Colon (tissue), 2 donors: Measurements from ENCODE around the gene TPK1.
"Not testable (repeated sequence)": the region's sequence is repeated elsewhere in the genome, so short reads cannot be mapped to it uniquely, and the experiment has no call there.

ENCODE experiments used
- FAIRE-seq: peaks from 2 replicates; lab custom pipeline; 2012; peaks lifted over from hg19 to GRCh38; lab: Jason Lieb, UNC
- donor health status: control.
- donor health status: control.

The TPK1 gene

DNA sequence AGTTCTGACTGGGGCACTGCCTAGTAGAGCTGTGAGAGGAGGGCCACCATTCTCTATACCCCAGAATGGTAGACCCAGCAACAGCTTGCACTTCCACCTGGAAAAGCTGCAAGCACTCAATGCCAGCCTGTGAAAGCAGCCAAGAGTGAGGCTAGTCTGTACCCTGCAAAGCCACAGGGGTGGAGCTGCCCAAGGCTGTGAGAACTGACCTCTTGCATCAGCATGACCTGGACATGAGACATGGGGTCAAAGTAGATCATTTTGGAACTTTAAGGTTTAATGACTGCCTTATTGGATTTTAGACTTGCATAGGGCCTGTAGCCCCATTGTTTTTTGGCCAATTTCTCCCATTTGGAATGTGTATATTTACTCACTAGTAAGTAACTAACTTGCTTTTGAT is 206.3 kb downstream of the TPK1 start:
- FAIRE-seq, result no peak

DNA sequence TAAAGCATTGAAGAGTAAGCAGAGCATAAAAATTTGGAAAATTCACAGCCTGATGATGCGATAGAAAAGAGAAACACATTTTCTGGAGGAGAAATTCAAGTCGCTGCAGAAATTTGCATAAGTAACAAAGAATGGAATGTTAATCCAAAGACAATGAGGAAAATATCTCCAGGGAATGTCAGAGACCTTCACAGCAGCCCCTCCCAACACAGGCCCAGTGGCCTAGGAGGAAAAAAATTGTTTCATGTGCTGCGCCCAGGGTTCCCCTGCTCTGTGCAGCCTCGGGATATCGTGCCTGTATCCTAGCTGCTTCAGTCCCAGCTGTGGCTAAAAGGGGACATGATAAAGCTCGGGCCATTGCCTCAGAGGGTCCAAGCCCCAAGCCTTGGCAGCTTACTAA is 206.8 kb downstream of the TPK1 start:
- no peak for FAIRE-seq

DNA sequence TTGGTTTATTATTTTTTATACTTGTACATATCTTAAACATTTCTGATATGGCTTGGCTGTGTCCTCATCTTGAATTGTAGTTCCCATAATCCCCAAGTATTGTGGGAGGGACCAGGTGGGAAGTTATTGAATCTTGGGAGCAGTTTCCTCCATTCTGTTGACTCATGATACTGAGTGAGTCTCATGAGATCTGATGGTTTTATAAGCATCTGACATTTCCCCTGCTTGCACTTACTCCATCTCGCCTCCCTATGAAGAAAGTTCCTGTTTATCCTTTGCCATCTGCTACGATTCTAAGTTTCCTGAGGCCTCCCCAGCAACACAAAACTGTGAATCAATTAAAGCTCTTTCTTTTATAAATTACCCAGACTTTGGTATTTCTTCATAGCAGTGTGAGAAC is 207.7 kb downstream of the TPK1 start:
- no peak for FAIRE-seq

DNA sequence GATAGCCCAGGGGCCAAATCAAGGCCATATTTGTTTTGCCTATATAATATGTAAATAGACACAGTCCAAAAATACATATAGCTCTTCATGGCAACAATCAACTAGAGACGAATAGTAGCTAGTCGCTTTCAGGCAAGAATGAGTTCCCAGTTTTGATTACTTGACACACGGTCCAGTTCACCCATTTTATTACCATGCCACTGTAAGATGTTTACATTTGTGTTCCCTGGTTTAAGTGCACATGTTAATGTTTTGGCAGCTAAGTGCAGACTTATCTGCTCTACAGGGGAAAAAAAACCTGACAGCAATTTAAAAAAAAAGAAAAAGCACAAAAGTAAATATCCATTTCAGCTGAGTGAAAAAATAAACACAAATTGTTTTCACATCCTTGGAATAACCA is 213.1 kb downstream of the TPK1 start:
- no peak for FAIRE-seq

DNA sequence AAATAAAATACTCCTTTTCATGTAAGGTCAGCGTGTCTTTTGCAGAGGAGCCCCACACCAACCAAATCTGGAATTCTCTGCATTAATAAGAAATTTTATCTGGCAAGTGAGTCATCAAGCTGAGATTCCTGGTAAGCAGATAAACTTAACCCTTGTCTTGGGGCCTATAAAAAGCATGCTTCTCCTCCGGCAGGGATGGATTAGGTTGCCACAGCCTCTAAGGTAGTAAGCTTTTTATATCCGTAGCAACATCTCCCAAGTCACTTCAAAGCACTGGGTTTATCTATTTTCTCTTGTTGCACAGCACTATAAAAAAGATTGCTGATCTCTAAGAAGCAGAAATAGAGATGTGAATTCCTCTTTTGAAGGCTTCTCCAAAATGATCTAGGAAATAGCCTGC is 229.6 kb downstream of the TPK1 start:
- FAIRE-seq, result no peak

DNA sequence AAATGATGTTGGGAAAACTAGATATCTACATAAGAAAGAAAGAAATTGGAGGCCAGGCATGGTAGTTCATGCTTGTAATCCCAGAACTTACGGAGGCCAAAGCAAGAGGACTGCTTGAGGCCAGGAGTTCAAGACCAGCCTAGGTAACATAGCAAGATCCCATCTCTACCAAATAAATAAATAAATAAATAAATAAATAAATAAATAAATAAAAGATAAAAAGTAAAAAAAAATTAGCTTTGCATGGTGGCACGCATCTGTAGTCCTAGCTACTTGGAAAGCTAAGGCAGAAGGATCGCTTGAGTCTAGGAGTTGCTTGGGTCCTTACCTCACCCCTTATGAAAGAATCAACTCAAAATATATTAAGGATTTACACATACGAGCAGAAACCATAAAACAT is 238.9 kb downstream of the TPK1 start:
- no peak for FAIRE-seq

DNA sequence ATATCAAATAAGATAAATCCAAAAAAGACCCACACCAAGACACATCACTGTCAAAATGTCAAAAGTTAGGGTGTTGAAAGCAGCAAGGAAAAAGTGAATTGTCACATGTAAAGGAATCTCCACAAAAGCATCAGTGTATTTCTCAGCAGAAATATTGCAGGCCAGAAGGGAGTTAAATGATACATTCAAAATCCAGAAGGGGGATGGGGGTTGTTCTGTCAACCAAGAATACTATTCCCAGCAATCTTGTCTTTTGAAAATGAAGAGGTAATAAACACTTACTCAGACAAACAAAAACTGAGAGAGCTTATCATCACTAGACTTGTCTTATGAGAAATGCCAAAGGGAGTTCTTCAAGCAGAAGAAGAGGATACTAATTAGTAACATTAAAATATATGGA is 241.3 kb downstream of the TPK1 start:
- FAIRE-seq, result no peak

DNA sequence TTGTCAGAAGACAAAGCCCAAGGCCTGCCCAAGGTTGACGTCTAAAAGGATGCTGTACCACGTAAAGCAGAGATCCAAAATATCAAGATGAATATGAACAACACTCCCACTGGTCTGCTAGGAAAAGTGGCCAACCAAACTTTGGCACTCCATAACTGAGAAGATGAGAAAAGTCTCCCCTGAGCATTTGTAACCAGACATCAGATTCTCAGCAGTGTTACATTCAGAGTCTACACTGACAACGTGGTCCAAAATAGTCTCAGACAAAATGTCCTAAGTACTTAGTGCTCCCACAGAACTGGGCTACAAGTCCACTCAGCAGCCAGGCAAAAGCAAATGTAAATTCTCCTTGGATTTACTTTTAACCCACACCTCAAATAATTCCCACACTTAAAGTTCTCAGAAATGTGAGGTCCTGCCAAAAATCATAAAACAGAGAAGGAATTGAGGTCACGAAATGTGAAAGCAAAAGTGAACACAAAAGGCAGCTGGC is 247.2 kb downstream of the TPK1 start:
- no peak for FAIRE-seq

DNA sequence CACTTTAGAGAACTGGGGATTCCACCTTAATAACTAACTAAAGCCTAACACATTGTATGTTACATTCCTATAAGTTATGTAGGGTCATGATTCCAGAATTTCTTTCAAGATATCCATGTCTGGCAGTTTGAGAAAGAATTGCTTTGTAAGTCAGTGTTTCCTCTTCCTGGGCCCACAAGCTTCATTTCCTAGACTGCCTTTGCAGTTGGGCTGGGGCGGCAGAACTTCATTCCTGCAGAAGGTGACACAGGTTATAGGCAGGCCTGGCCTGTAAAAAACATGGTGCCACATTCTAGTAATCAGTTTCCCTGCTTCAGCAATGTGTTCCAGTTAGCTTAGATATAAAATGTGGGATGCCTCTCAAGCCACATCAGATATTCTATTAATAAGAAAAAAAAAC is 248.2 kb downstream of the TPK1 start:
- FAIRE-seq, result no peak

DNA sequence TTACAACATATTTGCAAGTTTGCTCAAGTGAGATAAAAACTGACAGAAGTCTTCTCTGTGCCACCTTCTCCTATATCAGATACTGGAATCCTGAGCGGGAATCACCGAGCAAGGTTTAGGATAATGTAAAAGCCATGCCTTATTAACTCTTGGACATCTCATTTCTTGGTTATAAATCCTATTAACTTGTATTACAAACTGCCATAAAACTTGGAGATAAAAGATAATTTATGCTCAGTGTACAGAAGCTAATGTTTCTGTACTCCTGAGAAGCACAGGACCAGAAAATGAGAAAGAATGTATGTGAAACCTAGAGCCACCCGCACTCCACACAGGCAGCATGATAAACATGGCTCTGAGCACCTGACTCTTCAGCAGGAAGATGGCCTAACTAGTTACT is 251.1 kb downstream of the TPK1 start:
- no peak for FAIRE-seq

DNA sequence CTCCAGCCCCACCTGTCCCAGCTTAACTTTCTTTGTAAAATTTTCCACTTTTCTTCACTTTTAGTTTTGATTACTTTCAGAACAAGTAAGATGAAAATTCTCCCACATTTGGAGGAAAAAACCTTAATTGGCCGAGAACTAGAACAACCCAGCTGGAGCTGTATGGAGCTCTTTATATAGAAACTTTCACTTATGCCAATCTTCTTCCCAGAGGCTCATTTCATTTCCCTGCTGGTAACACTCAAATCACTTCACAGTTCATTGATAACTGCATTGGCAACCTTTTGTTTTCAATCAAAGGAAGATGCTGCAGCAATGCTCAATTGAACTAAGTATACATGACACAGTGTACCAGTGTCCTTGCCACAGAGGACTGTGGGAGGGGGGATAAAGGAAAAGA is 256.2 kb downstream of the TPK1 start:
- no peak for FAIRE-seq

DNA sequence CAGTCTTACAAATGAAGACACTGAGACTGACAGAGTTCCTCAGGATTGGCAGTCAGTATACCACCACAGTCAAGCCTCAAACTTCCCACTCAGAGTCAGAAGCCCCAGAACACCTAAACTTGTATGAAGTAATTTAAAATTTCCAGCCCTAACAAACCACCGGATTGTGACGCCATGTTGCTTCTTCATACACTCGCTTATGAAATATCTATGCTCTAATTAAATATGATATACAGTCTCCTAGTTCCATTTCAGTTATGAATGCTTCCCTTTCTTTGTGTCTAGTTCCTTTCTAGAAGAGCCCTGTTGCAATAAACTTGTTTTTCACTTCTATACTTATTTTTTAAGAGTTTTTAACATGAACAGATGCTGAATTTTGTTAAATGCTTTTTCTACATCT is 260.4 kb downstream of the TPK1 start:
- FAIRE-seq, result no peak

DNA sequence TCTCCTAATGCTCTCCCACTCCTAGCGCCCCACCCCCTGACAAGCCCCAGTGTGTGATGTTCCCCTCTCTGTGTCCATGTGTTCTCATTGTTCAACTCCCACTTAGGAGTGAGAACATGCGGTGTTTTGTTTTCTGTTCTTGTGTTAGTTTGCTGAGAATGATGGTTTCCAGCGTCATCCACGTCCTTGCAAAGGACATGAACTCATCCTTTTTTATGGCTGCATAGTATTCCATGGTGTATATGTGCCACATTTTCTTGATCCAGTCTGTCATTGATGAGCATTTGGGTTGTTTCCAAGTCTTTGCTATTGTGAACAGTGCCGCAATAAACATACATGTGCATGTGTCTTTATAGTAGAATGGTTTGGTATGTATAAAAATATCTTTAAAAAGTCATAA is 261.1 kb downstream of the TPK1 start:
- FAIRE-seq, result not testable (repeated sequence)

DNA sequence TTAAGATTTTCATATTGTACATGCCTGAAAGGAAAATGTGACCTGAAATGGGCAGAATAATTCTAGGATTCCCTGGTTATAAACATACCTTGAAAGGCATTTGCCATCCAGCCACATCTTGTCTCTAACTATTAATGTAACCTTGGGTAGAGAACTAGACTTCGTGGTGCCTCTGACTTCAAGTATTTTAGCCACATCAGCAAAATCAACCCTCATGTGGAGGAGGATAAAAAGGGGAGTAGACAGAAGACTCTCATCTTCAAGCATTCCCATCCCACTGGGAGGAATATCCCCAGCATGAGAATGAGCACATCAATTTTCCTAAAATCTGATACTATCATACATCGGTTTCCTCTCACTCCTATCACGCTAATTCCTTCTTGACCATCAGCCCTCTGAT is 267.6 kb downstream of the TPK1 start:
- no peak for FAIRE-seq

DNA sequence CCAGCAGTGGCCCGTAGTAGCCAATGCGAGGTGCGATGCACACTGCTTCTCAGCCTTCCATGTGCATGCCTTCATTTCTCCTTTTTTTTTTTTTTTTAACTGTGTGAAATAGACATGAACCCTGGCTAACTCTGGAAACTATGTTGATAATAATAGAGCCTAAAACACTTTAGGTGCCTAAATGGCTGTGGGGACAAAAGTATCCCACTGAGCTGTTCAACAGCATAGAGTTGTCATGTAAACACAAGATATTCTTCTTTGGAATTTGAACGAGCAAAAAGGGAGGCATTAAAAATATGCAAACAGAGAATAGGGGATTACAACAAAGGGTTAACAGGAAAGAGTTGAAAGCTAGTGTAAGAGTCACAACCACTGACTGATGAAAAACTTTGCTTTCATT is 270.3 kb downstream of the TPK1 start:
- no peak for FAIRE-seq

DNA sequence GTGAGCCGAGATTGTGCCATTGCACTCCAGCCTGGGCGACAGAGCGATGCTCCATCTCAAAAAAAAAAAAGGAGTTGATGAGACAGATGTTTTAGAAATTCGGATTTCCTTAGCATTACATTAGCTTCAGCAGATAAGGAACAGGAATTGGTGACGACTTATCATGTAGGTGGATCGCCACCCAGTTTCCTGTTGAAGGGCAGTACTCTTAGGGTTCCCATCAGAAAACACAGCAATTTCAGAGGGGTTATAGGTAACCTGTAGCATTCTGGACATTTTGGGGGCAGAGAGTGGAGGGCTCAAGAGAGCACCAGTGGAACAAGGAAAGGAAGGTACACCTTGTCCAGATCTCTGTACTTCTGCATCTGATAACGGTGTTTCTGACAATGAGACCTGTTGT is 286.0 kb downstream of the TPK1 start:
- no peak for FAIRE-seq

DNA sequence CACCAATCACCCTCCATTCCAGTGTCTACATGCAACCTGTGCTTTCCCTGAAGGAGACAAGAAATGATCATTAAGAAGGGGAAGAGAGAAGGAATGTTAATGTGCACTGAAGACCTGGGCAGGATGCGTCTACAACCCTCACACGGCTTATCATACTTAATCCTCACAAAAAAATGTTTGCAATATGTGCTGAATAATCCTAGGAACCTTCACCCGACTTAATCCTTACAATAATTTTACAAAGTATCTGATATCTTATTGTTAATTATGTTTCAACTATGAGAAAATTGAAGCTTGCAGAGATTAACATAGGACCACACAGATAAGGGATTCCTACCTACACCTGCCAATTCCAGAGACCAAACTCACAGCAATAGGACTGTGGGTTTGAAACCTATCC is 287.3 kb downstream of the TPK1 start:
- FAIRE-seq, result no peak

DNA sequence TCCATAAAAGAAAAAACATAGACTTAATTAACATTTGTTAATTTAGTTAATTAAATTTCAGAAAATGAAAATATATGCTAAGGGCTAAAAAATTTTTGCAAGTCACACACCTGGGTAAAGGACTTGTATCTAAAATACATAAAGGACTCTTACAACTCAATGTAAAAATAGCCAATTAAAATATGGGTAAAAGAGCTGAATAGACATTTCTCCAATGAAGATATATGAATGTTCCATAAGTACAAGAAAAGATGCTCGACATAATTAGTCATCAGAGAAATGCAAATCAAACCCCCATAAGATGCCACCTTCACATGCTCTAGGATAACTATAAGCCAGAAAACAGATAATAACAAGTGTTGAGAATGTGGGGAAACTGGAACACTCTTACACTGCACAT is 288.0 kb downstream of the TPK1 start:
- FAIRE-seq, result no peak

DNA sequence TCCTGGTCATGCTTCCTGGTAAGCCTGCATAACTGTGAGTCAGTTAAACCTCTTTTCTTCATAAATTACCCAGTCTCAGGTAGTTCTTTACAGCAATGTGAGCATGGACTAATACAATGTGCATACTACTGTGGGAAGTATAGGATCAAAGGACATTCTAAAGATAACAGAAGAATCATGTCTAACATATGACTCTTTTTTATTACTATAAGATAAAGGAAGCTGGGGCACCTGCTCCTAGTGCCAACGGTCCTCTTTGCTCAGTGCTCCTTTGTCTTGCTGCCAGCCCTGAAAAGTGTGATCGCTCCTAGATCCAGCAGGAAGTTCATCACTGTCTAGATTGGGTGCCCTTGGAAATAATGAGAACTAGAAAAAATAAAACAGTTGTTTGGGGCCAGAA is 289.1 kb downstream of the TPK1 start:
- FAIRE-seq, result no peak

DNA sequence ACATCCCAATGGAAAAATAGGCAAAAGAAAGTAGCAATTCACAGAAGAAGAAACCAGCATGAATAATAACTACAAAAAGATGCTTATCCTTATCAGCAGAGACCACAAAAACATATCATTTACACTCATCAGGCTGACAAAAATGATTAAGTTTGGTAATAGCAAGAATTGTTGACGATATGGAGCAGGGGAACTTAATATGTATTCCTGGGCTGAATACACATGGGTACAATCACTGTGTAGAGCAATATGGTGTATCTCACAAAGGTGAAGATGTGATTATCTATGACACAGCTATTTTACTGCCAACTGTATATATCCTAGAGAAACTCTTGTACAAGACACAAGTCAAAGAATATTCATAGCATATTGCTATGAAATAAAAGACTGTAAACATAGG is 290.5 kb downstream of the TPK1 start:
- no peak for FAIRE-seq

DNA sequence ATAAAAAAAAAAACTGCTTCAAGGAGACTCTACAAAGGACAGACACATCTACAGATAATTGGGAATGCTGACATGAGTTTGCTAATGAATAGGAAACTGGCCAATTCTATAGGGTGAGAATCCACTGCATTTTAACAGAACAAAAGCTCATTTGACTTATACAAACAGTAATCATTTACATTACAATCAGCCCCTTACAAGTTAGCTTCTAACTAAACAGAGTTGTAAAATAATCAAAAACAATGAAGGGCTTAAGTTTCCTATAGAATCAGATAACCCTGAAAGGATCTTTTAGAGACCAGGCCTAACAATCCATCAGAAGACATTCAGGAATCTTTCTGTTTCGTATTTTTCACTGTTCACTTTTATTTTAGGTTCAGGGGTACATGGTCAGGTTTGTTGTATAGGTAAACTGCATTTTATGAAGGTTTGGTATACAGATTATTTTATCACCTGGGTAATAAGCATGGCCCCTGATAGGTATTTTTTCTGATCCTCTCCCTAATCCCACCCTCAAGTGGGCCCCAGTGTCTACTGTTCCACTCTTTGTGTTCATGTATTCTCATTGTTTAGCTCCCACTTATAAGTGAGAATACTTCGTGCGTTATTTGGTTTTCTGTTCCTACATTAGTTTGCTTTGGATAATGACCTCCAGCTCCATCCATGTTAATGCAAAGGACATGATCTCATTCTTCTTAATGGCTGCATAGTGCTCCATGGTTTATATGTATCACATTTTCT is 301.0 kb downstream of the TPK1 start:
- no peak for FAIRE-seq

DNA sequence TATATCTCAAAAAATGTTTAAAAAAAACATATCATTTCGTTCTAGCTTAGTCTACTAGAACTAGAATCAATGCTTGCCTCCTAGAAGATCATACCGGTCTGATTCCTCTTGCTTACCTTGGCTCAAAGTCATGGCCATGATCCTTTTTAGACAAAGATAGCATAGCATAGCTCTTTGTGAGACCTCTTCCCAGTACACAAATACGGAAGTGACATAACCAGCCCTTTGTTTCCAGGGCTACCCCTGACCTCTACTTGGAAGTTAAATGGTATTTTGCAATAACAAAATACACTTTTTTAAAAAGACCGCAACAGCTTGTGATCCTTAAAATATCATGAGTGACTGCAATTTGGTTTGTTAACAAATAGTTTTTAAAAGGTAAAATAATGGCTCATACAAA is 301.7 kb downstream of the TPK1 start:
- FAIRE-seq, result no peak

DNA sequence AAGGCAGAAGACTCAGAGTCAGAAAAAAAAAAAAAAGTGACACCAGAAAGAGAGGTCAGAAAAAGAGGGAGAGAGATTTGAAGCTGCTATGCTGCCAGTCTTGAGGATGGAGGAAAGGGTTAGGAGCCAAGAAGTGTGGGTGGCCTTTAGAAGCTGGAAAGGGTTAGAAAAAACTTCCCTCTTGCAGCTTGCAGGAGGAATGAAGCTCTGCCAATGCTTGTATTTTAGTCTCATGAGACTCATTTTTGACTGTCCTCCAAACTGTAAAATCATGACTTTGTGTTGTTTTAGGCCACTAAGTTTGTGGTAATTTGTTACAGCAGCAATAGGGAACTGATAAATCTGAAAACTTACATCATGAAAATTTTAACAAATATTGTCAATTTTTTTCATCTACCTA is 304.7 kb downstream of the TPK1 start:
- no peak for FAIRE-seq

DNA sequence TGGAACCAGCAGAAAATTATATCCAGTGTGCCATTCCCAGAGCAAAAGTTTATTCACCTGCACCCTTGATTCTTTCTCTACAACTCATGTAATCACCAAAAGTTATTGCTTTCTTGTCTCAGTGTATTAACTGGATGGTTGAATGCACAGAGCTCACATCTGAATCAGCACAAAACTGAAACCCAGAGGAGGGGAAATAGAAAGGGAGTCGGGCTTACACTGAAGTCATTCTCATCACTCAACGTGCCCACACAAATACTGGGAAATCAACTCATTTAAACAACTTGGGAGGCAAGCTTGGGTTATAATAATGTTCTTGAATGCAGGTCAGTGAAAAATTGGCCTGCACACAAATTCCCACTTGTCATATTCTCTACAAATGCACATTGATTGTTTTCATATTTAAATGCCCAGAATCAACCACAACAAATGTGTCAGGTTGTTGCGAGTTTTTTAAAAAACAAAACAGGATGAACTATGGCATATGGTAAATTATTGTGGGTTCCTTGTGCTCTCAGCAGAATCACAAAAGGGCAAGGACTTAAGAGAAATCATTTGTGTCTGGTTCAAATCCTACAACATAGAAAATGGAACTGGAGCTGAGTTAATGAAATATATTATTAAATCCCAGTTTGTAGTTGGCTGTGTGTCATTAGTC is 306.5 kb downstream of the TPK1 start:
- no peak for FAIRE-seq
